ENCODE data around the gene MYORG.

DNA sequence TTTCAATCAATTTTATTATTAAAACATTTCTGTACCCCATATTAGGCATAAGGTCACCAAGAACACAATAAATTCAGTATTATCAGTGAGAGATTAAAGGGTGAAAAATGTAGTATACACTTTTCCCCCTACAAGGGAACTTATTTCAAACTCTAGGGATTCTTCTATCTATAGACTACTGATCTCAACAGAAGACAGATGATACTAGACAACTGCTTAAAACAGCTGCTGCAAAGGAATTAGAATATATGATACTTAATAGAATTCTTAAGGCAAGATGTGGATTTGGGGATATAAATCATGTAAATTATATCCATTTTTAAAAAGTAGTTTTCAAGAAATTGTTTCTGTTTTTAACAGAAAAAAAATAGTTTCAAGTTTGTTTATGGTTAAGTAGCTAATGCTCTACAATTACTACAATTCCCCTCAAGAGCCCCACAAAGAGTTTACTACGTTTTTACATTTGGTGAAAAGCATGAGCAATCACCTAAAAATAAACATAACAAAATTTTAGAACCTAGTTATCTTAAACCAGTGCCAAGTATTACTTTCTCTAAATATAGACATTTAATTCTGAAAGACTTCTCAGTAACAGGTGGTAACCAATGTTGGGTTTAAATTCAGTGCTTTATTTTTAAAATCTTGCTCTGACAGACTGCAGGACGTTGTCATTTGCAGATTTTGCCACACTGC lies 53.7 kb downstream of the MYORG start:
- TF ChIP-seq, protein P1, sequence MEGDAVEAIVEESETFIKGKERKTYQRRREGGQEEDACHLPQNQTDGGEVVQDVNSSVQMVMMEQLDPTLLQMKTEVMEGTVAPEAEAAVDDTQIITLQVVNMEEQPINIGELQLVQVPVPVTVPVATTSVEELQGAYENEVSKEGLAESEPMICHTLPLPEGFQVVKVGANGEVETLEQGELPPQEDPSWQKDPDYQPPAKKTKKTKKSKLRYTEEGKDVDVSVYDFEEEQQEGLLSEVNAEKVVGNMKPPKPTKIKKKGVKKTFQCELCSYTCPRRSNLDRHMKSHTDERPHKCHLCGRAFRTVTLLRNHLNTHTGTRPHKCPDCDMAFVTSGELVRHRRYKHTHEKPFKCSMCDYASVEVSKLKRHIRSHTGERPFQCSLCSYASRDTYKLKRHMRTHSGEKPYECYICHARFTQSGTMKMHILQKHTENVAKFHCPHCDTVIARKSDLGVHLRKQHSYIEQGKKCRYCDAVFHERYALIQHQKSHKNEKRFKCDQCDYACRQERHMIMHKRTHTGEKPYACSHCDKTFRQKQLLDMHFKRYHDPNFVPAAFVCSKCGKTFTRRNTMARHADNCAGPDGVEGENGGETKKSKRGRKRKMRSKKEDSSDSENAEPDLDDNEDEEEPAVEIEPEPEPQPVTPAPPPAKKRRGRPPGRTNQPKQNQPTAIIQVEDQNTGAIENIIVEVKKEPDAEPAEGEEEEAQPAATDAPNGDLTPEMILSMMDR (conservative IDR thresholded peaks at IDR 0.05): no peak
- no peak for TF ChIP-seq ZFX (IDR thresholded peaks at IDR 0.05)
